HCT116 (cell line): ENCODE data around the gene SIX2. TPM values are rescaled to one million over a fixed set of nuclear protein-coding genes. Genes with fewer than 3 reads are reported as not detected.

Source experiments
- ATAC-seq: fragments of 200-7000 bp; cut with Tn5 transposase; 2 replicates; pipeline ENCODE4 v1.9.1; 2020; ENCODE audit warnings: mild to moderate bottlenecking, moderate library complexity
- BruUV-seq: library from RNA; stranded (reverse); fragments of 400-500 nt; replicated peaks from 2 replicates; lab custom pipeline; 2021; lab: Mats Ljungman, UMichigan
- CTCF ChIA-PET: fragments of 300-600 bp; sonication (Branson Sonifier 250); formaldehyde crosslinking; loops from one replicate; lab custom pipeline; 2021; ENCODE audit warnings: antibody characterized with exemption; lab: Charles Lee
- POLR2A ChIA-PET: fragments of 300-600, 350-600 bp; sonication (Branson Sonifier 250); formaldehyde crosslinking; loops from one replicate; lab custom pipeline; 2021; ENCODE audit warnings: antibody characterized with exemption; lab: Charles Lee
- RAD21 ChIA-PET, 2 experiments: fragments of 300-600 bp; sonication (Branson Sonifier 250); formaldehyde crosslinking; loops; one replicate each; lab custom pipeline; 2023; ENCODE audit warnings: low total read pairs in 2 of 2; ENCODE audit not compliant: uncharacterized antibody in 2 of 2, unreplicated experiment in 2 of 2, low non-redundant PET in 1 of 2; lab: Charles Lee
- DNase-seq: peaks from one replicate; pipeline ENCODE4 v3.0.0-alpha.2; 2010; ENCODE audit warnings: low read depth, low spot score
- H2AFZ ChIP-seq: fragments of 200-600 bp; shearing (Covaris generic), sonication (generic); 2 replicates; pipeline ENCODE4 v1.6.1; 2017; ENCODE audit warnings: low read depth, mixed run types, mixed read lengths, antibody characterized with exemption, low read length; ENCODE audit not compliant: poor library complexity, severe bottlenecking
- H3K27ac ChIP-seq: 2 replicates; pipeline ENCODE4 v1.5.1; 2012; ENCODE audit warnings: low read depth, low read length
- H3K27me3 ChIP-seq: fragments of 200-600 bp; sonication (generic); 2 replicates; pipeline ENCODE4 v1.6.1; 2016; ENCODE audit warnings: mixed run types, low read length, mixed read lengths; ENCODE audit not compliant: insufficient read depth
- H3K36me3 ChIP-seq, 2 experiments: fragments of 200-500 bp in 1 of 2; fragments of 200-600 bp in 1 of 2; sonication (Bioruptor generic) in 1 of 2; sonication (generic) in 1 of 2; 2 replicates each; pipeline versions ENCODE4 v1.5.1 to v1.6.1; 2014 to 2016; ENCODE audit warnings: low read length in 2 of 2, inconsistent platforms in 1 of 2, mixed read lengths in 1 of 2, mixed run types in 1 of 2; ENCODE audit not compliant: insufficient read depth in 2 of 2, control insufficient read depth in 1 of 2
- H3K4me1 ChIP-seq, 2 experiments: fragments of 200-600 bp in 1 of 2; sonication (generic) in 1 of 2; 2 replicates each; pipeline versions ENCODE4 v1.5.1 to v1.6.1; 2012 to 2017; ENCODE audit warnings: low read length in 2 of 2, inconsistent platforms in 1 of 2, mild to moderate bottlenecking in 1 of 2, mixed read lengths in 1 of 2, mixed run types in 1 of 2, moderate library complexity in 1 of 2; ENCODE audit not compliant: insufficient read depth in 2 of 2, control insufficient read depth in 1 of 2
- H3K4me2 ChIP-seq: fragments of 200-600 bp; sonication (generic); 2 replicates; pipeline ENCODE4 v1.6.1; 2017; ENCODE audit warnings: mixed run types, low read length, mixed read lengths
- H3K4me3 ChIP-seq, 2 experiments: fragments of 200-600 bp in 1 of 2; sonication (generic) in 1 of 2; replicated peaks in 1 of 2; 2 replicates each; pipeline ENCODE4 v1.5.1; 2011 to 2016; ENCODE audit warnings: low read length in 2 of 2, control low read depth in 1 of 2, low read depth in 1 of 2, mild to moderate bottlenecking in 1 of 2, mixed read lengths in 1 of 2, mixed run types in 1 of 2
- H3K79me2 ChIP-seq: fragments of 200-600 bp; sonication (generic); 2 replicates; pipeline ENCODE4 v1.6.1; 2017; ENCODE audit warnings: mild to moderate bottlenecking, mixed run types, low read length, moderate library complexity, mixed read lengths; ENCODE audit not compliant: insufficient read depth
- H3K9ac ChIP-seq: fragments of 200-600 bp; sonication (generic); 2 replicates; pipeline ENCODE4 v1.6.1; 2016; ENCODE audit warnings: low read length, mixed read lengths
- H3K9me2 ChIP-seq: fragments of 200-600 bp; sonication (generic), shearing (Covaris generic); 2 replicates; pipeline ENCODE4 v1.6.1; 2017; ENCODE audit warnings: mixed run types, mild to moderate bottlenecking, moderate library complexity; ENCODE audit not compliant: insufficient read depth
- H3K9me3 ChIP-seq, 2 experiments: fragments of 200-500 bp in 1 of 2; fragments of 200-600 bp in 1 of 2; sonication (Bioruptor generic) in 1 of 2; sonication (generic) in 1 of 2; 2 replicates each; pipeline ENCODE4 v1.6.1; 2014 to 2017; ENCODE audit warnings: low read length in 2 of 2, mixed read lengths in 2 of 2, inconsistent platforms in 1 of 2, low read depth in 1 of 2, mild to moderate bottlenecking in 1 of 2, mixed run types in 1 of 2, moderate library complexity in 1 of 2; ENCODE audit not compliant: control insufficient read depth in 1 of 2, insufficient read depth in 1 of 2
- H4K20me1 ChIP-seq: fragments of 200-600 bp; sonication (generic), shearing (Covaris generic); 2 replicates; pipeline ENCODE4 v1.6.1; 2017; ENCODE audit warnings: mixed run types, mild to moderate bottlenecking, moderate library complexity; ENCODE audit not compliant: insufficient read depth
- EGR1 ChIP-seq: IDR thresholded peaks from 2 replicates; pipeline ENCODE4 v1.6.1; 2012; ENCODE audit warnings: low read depth
- EZH2 ChIP-seq: fragments of 200-600 bp; sonication (generic); IDR thresholded peaks from 2 replicates; pipeline ENCODE4 v1.6.1; 2017; ENCODE audit warnings: antibody characterized with exemption, mixed run types
- EZH2phosphoT487 ChIP-seq: fragments of 200-600 bp; IDR thresholded peaks from 2 replicates; pipeline ENCODE4 v1.6.1; 2018; ENCODE audit warnings: antibody characterized with exemption, borderline replicate concordance
- FOSL1 ChIP-seq: IDR thresholded peaks from 2 replicates; pipeline ENCODE4 v1.6.1; 2012; ENCODE audit warnings: low read depth
- JUND ChIP-seq: IDR thresholded peaks from 2 replicates; pipeline ENCODE4 v1.6.1; 2012
- POLR2A ChIP-seq: IDR thresholded peaks from 2 replicates; pipeline ENCODE4 v1.7.0; 2011; ENCODE audit warnings: borderline replicate concordance; ENCODE audit not compliant: insufficient read depth, insufficient read length; ENCODE audit errors: extremely low read depth
- POLR2AphosphoS5 ChIP-seq: IDR thresholded peaks from 2 replicates; pipeline ENCODE4 v1.6.1; 2011; ENCODE audit warnings: mild to moderate bottlenecking, low read depth, low read length, moderate library complexity
- RAD21 ChIP-seq: IDR thresholded peaks from 2 replicates; pipeline ENCODE4 v1.6.1; 2012; ENCODE audit warnings: low read depth, mild to moderate bottlenecking
- SIN3A ChIP-seq: IDR thresholded peaks from 2 replicates; pipeline ENCODE4 v1.6.1; 2012; ENCODE audit warnings: low read depth
- SP1 ChIP-seq: IDR thresholded peaks from 2 replicates; pipeline ENCODE4 v1.6.1; 2012; ENCODE audit warnings: low read depth
- SRF ChIP-seq: IDR thresholded peaks from 2 replicates; pipeline ENCODE4 v1.6.1; 2012; ENCODE audit warnings: low read depth
- YY1 ChIP-seq: IDR thresholded peaks from 2 replicates; pipeline ENCODE4 v1.6.1; 2011; ENCODE audit warnings: low read length, low read depth, moderate library complexity, mild to moderate bottlenecking; ENCODE audit not compliant: insufficient replicate concordance; ENCODE audit errors: extremely low read depth
- ZFX ChIP-seq: fragments of 450-650 bp; IDR thresholded peaks from 2 replicates; pipeline ENCODE4 v1.6.1; 2017
- ZNF274 ChIP-seq: fragments of 200-500 bp; sonication (Bioruptor generic); IDR thresholded peaks from 2 replicates; pipeline ENCODE4 v1.6.1; 2014; ENCODE audit warnings: mild to moderate bottlenecking, low read depth, low read length, inconsistent platforms
- intact Hi-C: fragments of 100-400 bp; cut with micrococcal nuclease; formaldehyde crosslinking; loops from 2 replicates; pipeline ENCODE4 v1.10.0; 2022
- total RNA-seq: library from RNA; stranded (reverse); gene quantifications from one replicate; pipeline ENCODE4 v1.2.1, GENCODE V29; 2021; ENCODE audit not compliant: unreplicated experiment
- TF ChIP-seq, protein P1 (sequence below): IDR thresholded peaks from 2 replicates; pipeline ENCODE4 v1.6.1; 2011; ENCODE audit warnings: mild to moderate bottlenecking, low read length, moderate library complexity; ENCODE audit not compliant: insufficient replicate concordance; ENCODE audit errors: extremely low read depth
- TF ChIP-seq, protein P2 (sequence below): IDR thresholded peaks from 2 replicates; pipeline ENCODE4 v1.6.1; 2012; ENCODE audit warnings: low read depth

The SIX2 gene
- total RNA-seq, 1 experiment from 2014 or later: 0.54 TPM

DNA sequence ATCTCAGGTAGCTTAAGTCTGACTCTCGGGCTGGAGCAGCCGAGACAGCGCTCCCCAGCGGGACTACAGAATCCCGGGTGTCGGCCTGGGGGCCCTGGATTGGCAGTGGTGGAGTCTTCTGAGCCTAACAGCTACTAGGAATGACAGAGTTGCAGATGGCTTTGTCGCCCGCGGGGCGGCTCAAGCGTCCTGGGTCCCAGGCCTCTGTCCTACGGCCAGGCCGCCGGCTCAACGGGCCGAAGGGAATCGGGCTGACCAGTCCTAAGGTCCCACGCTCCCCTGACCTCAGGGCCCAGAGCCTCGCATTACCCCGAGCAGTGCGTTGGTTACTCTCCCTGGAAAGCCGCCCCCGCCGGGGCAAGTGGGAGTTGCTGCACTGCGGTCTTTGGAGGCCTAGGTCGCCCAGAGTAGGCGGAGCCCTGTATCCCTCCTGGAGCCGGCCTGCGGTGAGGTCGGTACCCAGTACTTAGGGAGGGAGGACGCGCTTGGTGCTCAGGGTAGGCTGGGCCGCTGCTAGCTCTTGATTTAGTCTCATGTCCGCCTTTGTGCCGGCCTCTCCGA lies 8.8 kb downstream of the SIX2 start:
- TF ChIP-seq, protein P1, sequence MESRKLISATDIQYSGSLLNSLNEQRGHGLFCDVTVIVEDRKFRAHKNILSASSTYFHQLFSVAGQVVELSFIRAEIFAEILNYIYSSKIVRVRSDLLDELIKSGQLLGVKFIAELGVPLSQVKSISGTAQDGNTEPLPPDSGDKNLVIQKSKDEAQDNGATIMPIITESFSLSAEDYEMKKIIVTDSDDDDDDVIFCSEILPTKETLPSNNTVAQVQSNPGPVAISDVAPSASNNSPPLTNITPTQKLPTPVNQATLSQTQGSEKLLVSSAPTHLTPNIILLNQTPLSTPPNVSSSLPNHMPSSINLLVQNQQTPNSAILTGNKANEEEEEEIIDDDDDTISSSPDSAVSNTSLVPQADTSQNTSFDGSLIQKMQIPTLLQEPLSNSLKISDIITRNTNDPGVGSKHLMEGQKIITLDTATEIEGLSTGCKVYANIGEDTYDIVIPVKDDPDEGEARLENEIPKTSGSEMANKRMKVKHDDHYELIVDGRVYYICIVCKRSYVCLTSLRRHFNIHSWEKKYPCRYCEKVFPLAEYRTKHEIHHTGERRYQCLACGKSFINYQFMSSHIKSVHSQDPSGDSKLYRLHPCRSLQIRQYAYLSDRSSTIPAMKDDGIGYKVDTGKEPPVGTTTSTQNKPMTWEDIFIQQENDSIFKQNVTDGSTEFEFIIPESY: no peak
- no peak for TF ChIP-seq ZNF274
- TF ChIP-seq, protein P2, sequence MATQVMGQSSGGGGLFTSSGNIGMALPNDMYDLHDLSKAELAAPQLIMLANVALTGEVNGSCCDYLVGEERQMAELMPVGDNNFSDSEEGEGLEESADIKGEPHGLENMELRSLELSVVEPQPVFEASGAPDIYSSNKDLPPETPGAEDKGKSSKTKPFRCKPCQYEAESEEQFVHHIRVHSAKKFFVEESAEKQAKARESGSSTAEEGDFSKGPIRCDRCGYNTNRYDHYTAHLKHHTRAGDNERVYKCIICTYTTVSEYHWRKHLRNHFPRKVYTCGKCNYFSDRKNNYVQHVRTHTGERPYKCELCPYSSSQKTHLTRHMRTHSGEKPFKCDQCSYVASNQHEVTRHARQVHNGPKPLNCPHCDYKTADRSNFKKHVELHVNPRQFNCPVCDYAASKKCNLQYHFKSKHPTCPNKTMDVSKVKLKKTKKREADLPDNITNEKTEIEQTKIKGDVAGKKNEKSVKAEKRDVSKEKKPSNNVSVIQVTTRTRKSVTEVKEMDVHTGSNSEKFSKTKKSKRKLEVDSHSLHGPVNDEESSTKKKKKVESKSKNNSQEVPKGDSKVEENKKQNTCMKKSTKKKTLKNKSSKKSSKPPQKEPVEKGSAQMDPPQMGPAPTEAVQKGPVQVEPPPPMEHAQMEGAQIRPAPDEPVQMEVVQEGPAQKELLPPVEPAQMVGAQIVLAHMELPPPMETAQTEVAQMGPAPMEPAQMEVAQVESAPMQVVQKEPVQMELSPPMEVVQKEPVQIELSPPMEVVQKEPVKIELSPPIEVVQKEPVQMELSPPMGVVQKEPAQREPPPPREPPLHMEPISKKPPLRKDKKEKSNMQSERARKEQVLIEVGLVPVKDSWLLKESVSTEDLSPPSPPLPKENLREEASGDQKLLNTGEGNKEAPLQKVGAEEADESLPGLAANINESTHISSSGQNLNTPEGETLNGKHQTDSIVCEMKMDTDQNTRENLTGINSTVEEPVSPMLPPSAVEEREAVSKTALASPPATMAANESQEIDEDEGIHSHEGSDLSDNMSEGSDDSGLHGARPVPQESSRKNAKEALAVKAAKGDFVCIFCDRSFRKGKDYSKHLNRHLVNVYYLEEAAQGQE: no peak
- no peak for TF ChIP-seq SIN3A
- no peak for TF ChIP-seq FOSL1
- no peak for TF ChIP-seq YY1
- no peak for TF ChIP-seq POLR2A
- TF ChIP-seq RAD21: no peak
- no peak for TF ChIP-seq JUND
- no peak for TF ChIP-seq ZFX
- no peak for TF ChIP-seq EGR1
- no peak for TF ChIP-seq SP1
- no peak for TF ChIP-seq POLR2AphosphoS5
- TF ChIP-seq SRF: no peak
- no peak for TF ChIP-seq EZH2
- TF ChIP-seq EZH2phosphoT487: no peak
- intact Hi-C loops: no loop called here
- Histone ChIP-seq H3K4me1 (no peaks in the 10 kb centered on the region), H3K9ac (no peak overlapping the region), H3K36me3 (no peaks in the 10 kb centered on the region), H3K9me2 (no peaks in the 10 kb centered on the region), H3K27ac (no peak overlapping the region), H3K27me3 (no peaks in the 10 kb centered on the region; the same call in 1 of the 2 replicates), H3K79me2 (no peaks in the 10 kb centered on the region), H3K4me2 (no peak overlapping the region), H2AFZ (no peak overlapping the region), H4K20me1 (no peaks in the 10 kb centered on the region), H3K9me3 (no peaks in the 10 kb centered on the region), H3K4me3 (no peak overlapping the region)
- DNase-seq (no peak), ATAC-seq (no peak)
- ChIA-PET POLR2A (no interaction called here), RAD21 (no interaction called here), CTCF (no interaction called here)
- no TSS peak for BruUV-seq
